Fibroblast of skin of abdomen (primary cell): Measurements from ENCODE around the gene NIN. TPM values are rescaled to one million over a fixed set of nuclear protein-coding genes. Genes with fewer than 3 reads are reported as not detected.

Experiments
- DNase-seq: peaks from one replicate; pipeline ENCODE4 v3.0.0-alpha.2; 2013
- polyA plus RNA-seq, 2 experiments: library from polyadenylated mRNA; unstranded; fragments of 120-200 nt; gene quantifications; one replicate each; pipeline ENCODE4 v1.2.1, GENCODE V29; 2013; ENCODE audit not compliant: insufficient read length in 2 of 2

Gene NIN
- polyA plus RNA-seq (2013, experiment 1 of 2; ENCODE audit: insufficient read length) = 24.3 TPM
- polyA plus RNA-seq (2013, experiment 2 of 2; ENCODE audit: insufficient read length) = 22.0 TPM

- peak; percentile 84 for DNase-seq
Observed at GRCh38 chr14:50830932-50831725, at the start of gene NIN. NIN (minus strand) TSS chr14:50831162; CDS start chr14:50822056, 9,106 bp downstream.

GRCh38 chr14:50875359-50876070 lies 44.6 kb upstream of the NIN start:
- peak; percentile 20 for DNase-seq

- no peak for DNase-seq
Observed at GRCh38 chr14:50874757-50875156, 43.8 kb upstream of the NIN start.

GRCh38 chr14:50871914-50872732 lies 41.2 kb upstream of the NIN start, which contains the start of gene ABHD12B:
ABHD12B (plus strand) TSS chr14:50872053; CDS start chr14:50872175, 122 bp downstream.
- DNase-seq = no peak

- DNase-seq = no peak
Observed at GRCh38 chr14:50871228-50871627, 40.3 kb upstream of the NIN start.

GRCh38 chr14:50865391-50866076 lies 34.6 kb upstream of the NIN start:
- peak; percentile 3 for DNase-seq

GRCh38 chr14:50864946-50865345 lies 34.0 kb upstream of the NIN start:
- DNase-seq = no peak

GRCh38 chr14:50864237-50864636 lies 33.3 kb upstream of the NIN start:
- DNase-seq = no peak

GRCh38 chr14:50862036-50862570 lies 31.1 kb upstream of the NIN start:
- DNase-seq = no peak

GRCh38 chr14:50860478-50861086 lies 29.6 kb upstream of the NIN start:
- peak; percentile 80 for DNase-seq

- DNase-seq = no peak
Observed at GRCh38 chr14:50859296-50859624, 28.3 kb upstream of the NIN start.

GRCh38 chr14:50856660-50857059 lies 25.7 kb upstream of the NIN start:
- DNase-seq = no peak

GRCh38 chr14:50855558-50855957 lies 24.6 kb upstream of the NIN start:
- peak; percentile 21 for DNase-seq

- DNase-seq = no peak
Observed at GRCh38 chr14:50854521-50854920, 23.6 kb upstream of the NIN start.

GRCh38 chr14:50853891-50854290 lies 22.9 kb upstream of the NIN start:
- DNase-seq = no peak

- DNase-seq = peak; percentile 94
Observed at GRCh38 chr14:50846226-50846880, 15.4 kb upstream of the NIN start.

GRCh38 chr14:50845166-50845565 lies 14.2 kb upstream of the NIN start:
- no peak for DNase-seq

- no peak for DNase-seq
Observed at GRCh38 chr14:50844391-50844790, 13.4 kb upstream of the NIN start.

- DNase-seq = no peak
Observed at GRCh38 chr14:50839691-50840090, 8.7 kb upstream of the NIN start.

GRCh38 chr14:50839048-50839447 lies 8.1 kb upstream of the NIN start:
- DNase-seq = no peak

GRCh38 chr14:50837850-50838470 lies 7.0 kb upstream of the NIN start:
- no peak for DNase-seq
